Spleen (tissue), 7 donors: Measurements from ENCODE around the gene VTCN1.

Experiments used
- POLR2A ChIP-seq, 3 donors: fragments of 450-650 bp; IDR thresholded peaks; one replicate each; pipeline ENCODE4 v1.5.1; 2017; ENCODE audit warnings: antibody characterized with exemption in 3 of 3, mild to moderate bottlenecking in 1 of 3
- POLR2AphosphoS5 ChIP-seq, 3 donors: sonication (generic); formaldehyde crosslinking; IDR thresholded peaks; one replicate each; pipeline ENCODE4 v1.5.1; 2017; ENCODE audit warnings: antibody characterized with exemption in 3 of 3
- TF ChIP-seq, protein P1 (sequence below), 11 experiments: fragments of 200-600 bp in 7 of 11; fragments of 450-650 bp in 4 of 11; sonication (generic) in 4 of 11; IDR thresholded peaks in 8 of 11; conservative IDR thresholded peaks in 3 of 11; 1 replicate in 7 of 11; 2 replicates in 4 of 11; pipeline versions ENCODE4 v1.4.0 to v1.8.0; 2016 to 2021; ENCODE audit warnings: antibody characterized with exemption in 11 of 11, inconsistent platforms in 4 of 11, mild to moderate bottlenecking in 1 of 11
- donor health status: DM: no; HTN: no; CAD: no; lungs with moderate emphysema.
- donor health status: DM: no; HTN: no; CAD: no.
- donor health status: DM: no; HTN: no; CAD: no.

DNA sequence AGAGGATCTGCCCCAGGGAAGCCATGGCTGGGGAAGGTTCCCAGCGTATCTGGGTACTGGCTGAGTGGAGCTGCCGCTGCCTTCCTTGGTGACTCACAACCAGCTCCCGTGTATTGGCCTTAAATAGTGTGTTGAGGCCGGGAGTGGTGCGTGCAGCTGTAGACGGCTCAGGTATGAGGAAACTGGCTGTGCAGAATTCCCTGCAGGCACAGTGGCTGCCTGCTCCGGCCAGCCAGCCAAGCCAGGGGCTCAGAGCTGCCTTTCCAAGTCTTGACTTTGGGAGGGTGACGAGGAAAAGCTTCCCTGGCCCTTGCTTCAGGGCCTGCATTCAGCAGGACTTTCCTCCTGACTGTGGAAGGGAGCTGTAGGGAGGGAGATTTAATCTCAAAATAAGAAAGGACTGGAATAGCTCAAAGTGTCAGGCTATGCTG, at the start of gene VTCN1:
- TF ChIP-seq, protein P1, sequence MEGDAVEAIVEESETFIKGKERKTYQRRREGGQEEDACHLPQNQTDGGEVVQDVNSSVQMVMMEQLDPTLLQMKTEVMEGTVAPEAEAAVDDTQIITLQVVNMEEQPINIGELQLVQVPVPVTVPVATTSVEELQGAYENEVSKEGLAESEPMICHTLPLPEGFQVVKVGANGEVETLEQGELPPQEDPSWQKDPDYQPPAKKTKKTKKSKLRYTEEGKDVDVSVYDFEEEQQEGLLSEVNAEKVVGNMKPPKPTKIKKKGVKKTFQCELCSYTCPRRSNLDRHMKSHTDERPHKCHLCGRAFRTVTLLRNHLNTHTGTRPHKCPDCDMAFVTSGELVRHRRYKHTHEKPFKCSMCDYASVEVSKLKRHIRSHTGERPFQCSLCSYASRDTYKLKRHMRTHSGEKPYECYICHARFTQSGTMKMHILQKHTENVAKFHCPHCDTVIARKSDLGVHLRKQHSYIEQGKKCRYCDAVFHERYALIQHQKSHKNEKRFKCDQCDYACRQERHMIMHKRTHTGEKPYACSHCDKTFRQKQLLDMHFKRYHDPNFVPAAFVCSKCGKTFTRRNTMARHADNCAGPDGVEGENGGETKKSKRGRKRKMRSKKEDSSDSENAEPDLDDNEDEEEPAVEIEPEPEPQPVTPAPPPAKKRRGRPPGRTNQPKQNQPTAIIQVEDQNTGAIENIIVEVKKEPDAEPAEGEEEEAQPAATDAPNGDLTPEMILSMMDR (IDR thresholded peaks at IDR 0.05 in 8 of 11, conservative IDR thresholded peaks at IDR 0.05 in 3 of 11): no peak
- TF ChIP-seq POLR2A (IDR thresholded peaks at IDR 0.05) (no peak), POLR2AphosphoS5 (IDR thresholded peaks at IDR 0.05) (no peak)
